K562 (cell line): Measurements from ENCODE around the gene DHRS12. TPM values are rescaled to one million over a fixed set of nuclear protein-coding genes. Genes with fewer than 3 reads are reported as not detected.

Source experiments
- ATAC-seq: fragments of 200-7000 bp; cut with Tn5 transposase; 3 replicates; pipeline ENCODE4 v1.9.1; 2020; ENCODE audit warnings: moderate library complexity
- BruUV-seq: library from RNA; stranded (reverse); fragments of 400-500 nt; replicated peaks from 2 replicates; lab custom pipeline; 2021; lab: Mats Ljungman, UMichigan
- CTCF ChIA-PET: fragments of 300-600 bp; formaldehyde crosslinking; extraction: SDS; loops from one replicate; lab custom pipeline; 2021; ENCODE audit warnings: low intra/inter-chr PET ratio; lab: Yijun Ruan, JAX
- POLR2A ChIA-PET: fragments of 300-600, 350-650 bp; sonication (Branson Sonifier 250); formaldehyde crosslinking; extraction: SDS; loops from one replicate; lab custom pipeline; 2021; ENCODE audit warnings: antibody characterized with exemption, inconsistent platforms; lab: Yijun Ruan, JAX
- DNase-seq, 4 experiments: peaks; one replicate each; pipeline versions ENCODE4 v3.0.0 to v3.0.0-alpha.2; 2011 to 2018; ENCODE audit warnings: low spot score in 3 of 4, mixed read lengths in 3 of 4; ENCODE audit errors: extremely low read depth in 1 of 4
- FAIRE-seq: peaks from 2 replicates; lab custom pipeline; 2011; peaks lifted over from hg19 to GRCh38; lab: Jason Lieb, UNC
- H2AFZ ChIP-seq: 2 replicates; pipeline ENCODE4 v1.6.0; 2011; ENCODE audit warnings: low read depth, low read length, control low read depth, inconsistent platforms
- H3K27ac ChIP-seq: fragments of 200-600 bp; 3 replicates; pipeline ENCODE4 v1.8.0; 2011; ENCODE audit warnings: low read depth, mild to moderate bottlenecking, control low read depth, inconsistent platforms, low read length, moderate library complexity, mixed read lengths; ENCODE audit errors: extremely low read depth
- H3K27me3 ChIP-seq, 2 experiments: fragments of 300-600 bp in 1 of 2; 2 replicates in 1 of 2; 3 replicates in 1 of 2; pipeline versions ENCODE4 v1.6.0 to v1.8.0; 2011; ENCODE audit warnings: inconsistent platforms in 2 of 2, low read length in 2 of 2, mild to moderate bottlenecking in 1 of 2, mixed read lengths in 1 of 2, moderate library complexity in 1 of 2; ENCODE audit not compliant: control insufficient read depth in 2 of 2, insufficient read depth in 2 of 2
- H3K36me3 ChIP-seq: fragments of 300-600 bp; 3 replicates; pipeline ENCODE4 v1.8.0; 2011; ENCODE audit warnings: mild to moderate bottlenecking, low read length, inconsistent platforms; ENCODE audit not compliant: control insufficient read depth, insufficient read depth
- H3K4me1 ChIP-seq, 2 experiments: fragments of 200-600 bp in 1 of 2; replicated peaks in 1 of 2; 2 replicates in 1 of 2; 3 replicates in 1 of 2; pipeline versions ENCODE4 v1.5.1 to v1.8.0; 2011; ENCODE audit warnings: inconsistent platforms in 2 of 2, low read length in 2 of 2, mild to moderate bottlenecking in 1 of 2, mixed read lengths in 1 of 2, moderate library complexity in 1 of 2; ENCODE audit not compliant: control insufficient read depth in 2 of 2, insufficient read depth in 2 of 2
- H3K4me2 ChIP-seq: 2 replicates; pipeline ENCODE4 v1.6.1; 2011; ENCODE audit warnings: low read length, control low read depth, inconsistent platforms, mixed read lengths; ENCODE audit not compliant: insufficient read depth
- H3K4me3 ChIP-seq: fragments of 200-600 bp; sonication (generic), shearing (Covaris generic); 2 replicates; pipeline ENCODE4 v1.5.1; 2016; ENCODE audit warnings: control low read depth, inconsistent platforms
- H3K79me2 ChIP-seq: fragments of 200-600 bp; 3 replicates; pipeline ENCODE4 v1.8.0; 2011; ENCODE audit warnings: low read length, inconsistent platforms; ENCODE audit not compliant: control insufficient read depth, insufficient read depth
- H3K9ac ChIP-seq, 2 experiments: 2 replicates each; pipeline versions ENCODE4 v1.6.0 to v1.6.1; 2011; ENCODE audit warnings: low read depth in 2 of 2, low read length in 2 of 2, control low read depth in 1 of 2, inconsistent platforms in 1 of 2, mild to moderate bottlenecking in 1 of 2, mixed read lengths in 1 of 2; ENCODE audit not compliant: insufficient read depth in 1 of 2
- H3K9me1 ChIP-seq: one replicate; pipeline ENCODE4 v1.6.0; 2011; ENCODE audit warnings: inconsistent platforms, mild to moderate bottlenecking, low read length, moderate library complexity; ENCODE audit not compliant: control insufficient read depth, insufficient read depth
- H3K9me3 ChIP-seq: replicated peaks from 2 replicates; pipeline ENCODE4 v1.5.1; 2011; ENCODE audit warnings: low read depth, low read length, inconsistent platforms; ENCODE audit not compliant: control insufficient read depth, insufficient read depth
- H4K20me1 ChIP-seq: replicated peaks from 2 replicates; pipeline ENCODE4 v1.6.1; 2011; ENCODE audit warnings: low read length, inconsistent platforms, mixed read lengths; ENCODE audit not compliant: control insufficient read depth, insufficient read depth
- AFF1 ChIP-seq, 2 experiments: fragments of 450-650 bp; IDR thresholded peaks; 2 replicates each; pipeline ENCODE4 v1.6.1; 2018; ENCODE audit warnings: mild to moderate bottlenecking in 2 of 2, low read depth in 1 of 2; ENCODE audit not compliant: partially characterized antibody in 2 of 2
- FOSL1 ChIP-seq: fragments of 200-800 bp; sonication (Bioruptor generic); conservative IDR thresholded peaks from 2 replicates; pipeline ENCODE4 v1.6.1; 2016; ENCODE audit warnings: missing genetic modification characterization, missing compliant biosample characterization
- HMGN3 ChIP-seq: IDR thresholded peaks from 2 replicates; pipeline ENCODE4 v1.6.1; 2011; ENCODE audit warnings: borderline replicate concordance, low read depth, mild to moderate bottlenecking, mixed read lengths, low read length; ENCODE audit not compliant: insufficient read length; ENCODE audit errors: extremely low read depth
- PURB ChIP-seq: sonication (generic); formaldehyde crosslinking; IDR thresholded peaks from 2 replicates; pipeline ENCODE4 v1.9.0; 2021; ENCODE audit warnings: low read depth, mild to moderate bottlenecking, missing genetic modification reagents
- SMARCC2 ChIP-seq: fragments of 450-650 bp; IDR thresholded peaks from 2 replicates; pipeline ENCODE4 v1.6.1; 2017; ENCODE audit warnings: antibody characterized with exemption, moderate library complexity, mild to moderate bottlenecking, low read depth
- TRIM24 ChIP-seq, 2 experiments: fragments of 450-650 bp; IDR thresholded peaks; 2 replicates each; pipeline ENCODE4 v1.6.1; 2016
- ZNF165 ChIP-seq: fragments of 250-450 bp; sonication (Bioruptor Pico); IDR thresholded peaks from 2 replicates; pipeline ENCODE4 v1.4.0; 2020; ENCODE audit warnings: borderline replicate concordance
- ZNF277 ChIP-seq: fragments of 250-450 bp; sonication (Bioruptor Pico); IDR thresholded peaks from 2 replicates; pipeline ENCODE4 v1.8.0; 2022; ENCODE audit warnings: inconsistent platforms, mild to moderate bottlenecking, moderate library complexity, borderline replicate concordance
- ZNF507 ChIP-seq: conservative IDR thresholded peaks from 2 replicates; pipeline ENCODE4 v1.6.1; 2017; ENCODE audit warnings: missing genetic modification characterization, missing compliant biosample characterization
- WGBS: fragments of 100-300 bp; shearing (Covaris generic); methylation state at CpG from one replicate; pipeline ENCODE4 v1.1.6; 2016; ENCODE audit warnings: low coverage, mixed read lengths; ENCODE audit not compliant: insufficient coverage; ENCODE audit errors: missing lambda C conversion rate; 5-methylcytosine and 5-hydroxymethylcytosine counted together
- in situ Hi-C: fragments of 300-500 bp; cut with MboI; formaldehyde crosslinking; loops from 4 replicates; pipeline ENCODE4 v1.15.0; 2018; ENCODE audit warnings: inconsistent platforms, mixed read lengths
- intact Hi-C: fragments of 100-400 bp; cut with micrococcal nuclease; formaldehyde crosslinking; loops from 2 replicates; pipeline ENCODE4 v1.14.2; 2022
- polyA plus RNA-seq, 8 experiments: library from polyadenylated mRNA; depleted of rRNA in 4 of 8; stranded (reverse) in 5 of 8; unstranded in 3 of 8; fragments of >200 nt; fragmentation: Nextera tagmentation in 2 of 8; fragmentation: Illumina TruSeq in 1 of 8; extraction: Ambion mirVana in 2 of 8; extraction: Trizol in 1 of 8; gene quantifications; 2 replicates each; pipeline versions ENCODE4 v1.2.1 to v1.2.3, GENCODE V29; 2011 to 2014; ENCODE audit warnings: inconsistent platforms in 1 of 8, missing spikeins in 1 of 8
- total RNA-seq, 7 experiments: library from RNA; depleted of rRNA in 6 of 7; stranded (reverse); fragments of >200 nt in 6 of 7; fragmentation: Illumina TruSeq in 2 of 7; extraction: Trizol in 2 of 7; gene quantifications; 2 replicates each; pipeline versions ENCODE4 v1.2.1 to v1.2.3, GENCODE V29; 2011 to 2021; ENCODE audit warnings: low replicate concordance in 1 of 7

Gene DHRS12
- total and polyA plus RNA-seq, 9 of the 15 experiments (the other 6 are each of a cell fraction or from before 2014, with no cell fraction given): 0.62 to 2.7 (median 0.98) TPM

GRCh38 chr13:51730927-51731326, 73.0 kb downstream of the DHRS12 start (continued):
- TF ChIP-seq ZNF277 (CRISPR knock-in tag) (no peak), HMGN3 (no peak)

GRCh38 chr13:51729866-51730553, 74.0 kb downstream of the DHRS12 start:
- CTCF ChIA-PET: no interaction called here
- no peaks in the 10 kb centered on the region for H3K9me1 ChIP-seq
- no peaks in the 10 kb centered on the region for H3K4me1 ChIP-seq
- peaks cover 5% of the 10 kb centered on the region; the same call in 1 of the 3 replicates for H3K36me3 ChIP-seq
- no TSS peak for BruUV-seq
- no peaks in the 10 kb centered on the region for H3K27me3 ChIP-seq
- in situ Hi-C loops: no loop called here
- no peak overlapping the region for H3K27ac ChIP-seq
- no peaks in the 10 kb centered on the region for H4K20me1 ChIP-seq
- ATAC-seq (no peak), DNase-seq (peak in 1 of 4 experiments; percentile 3), FAIRE-seq (no peak)
- no peaks in the 10 kb centered on the region for H3K9me3 ChIP-seq
- no peak overlapping the region for H3K4me3 ChIP-seq
- POLR2A ChIA-PET: no interaction called here
- intact Hi-C loops: no loop called here
- H3K4me2 ChIP-seq: no peak overlapping the region
- TF ChIP-seq TRIM24 (IDR thresholded peaks at IDR 0.05): no peak
- TF ChIP-seq AFF1 (IDR thresholded peaks at IDR 0.05; ENCODE audit: low read depth in 1 of 2, partially characterized antibody in 2 of 2): no peak
- TF ChIP-seq PURB: no peak
- no peak for TF ChIP-seq ZNF165 (CRISPR knock-in tag)
- no peak for TF ChIP-seq SMARCC2
- peak; percentile 37; the same call in 1 of the 2 replicates for TF ChIP-seq FOSL1 (tag)
- TF ChIP-seq ZNF507: no peak
- no peaks in the 10 kb centered on the region for H3K79me2 ChIP-seq
- H2AFZ ChIP-seq: no peak overlapping the region
- WGBS: 77% methylated on average over 10 of the region's 11 CpGs
- H3K9ac ChIP-seq: no peak overlapping the region
